GM19025 (cell line): ENCODE data around the gene GALNTL6.
"Not testable (repeated sequence)": the region's sequence is repeated elsewhere in the genome, so short reads cannot be mapped to it uniquely, and the experiment has no call there.

Experiments used
- ATAC-seq: cut with Tn5 transposase; IDR thresholded peaks from one replicate; pipeline ENCODE4 v1.9.1; 2021; ENCODE audit warnings: mild to moderate bottlenecking, low read depth, moderate library complexity; ENCODE audit not compliant: unreplicated experiment

Gene GALNTL6

DNA sequence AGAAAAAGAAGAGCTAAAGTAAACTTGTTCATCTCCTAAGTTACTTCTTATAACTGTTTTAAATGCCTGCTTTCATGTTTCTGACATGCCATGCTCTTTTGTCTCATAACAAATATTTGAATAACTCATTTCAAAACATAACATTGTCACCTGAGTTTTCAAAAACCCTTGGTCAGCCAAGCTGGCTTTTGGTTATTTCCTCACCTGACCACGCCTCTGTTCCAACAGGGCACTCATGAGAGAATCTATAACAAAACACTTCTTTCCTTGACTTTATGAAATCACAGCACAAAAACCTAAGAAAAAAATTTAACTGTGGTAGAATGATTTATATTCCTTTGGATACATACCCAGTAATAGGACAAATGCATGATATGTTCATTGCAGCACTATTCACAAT lies 1182.5 kb downstream of the GALNTL6 start:
- ATAC-seq: no peak

DNA sequence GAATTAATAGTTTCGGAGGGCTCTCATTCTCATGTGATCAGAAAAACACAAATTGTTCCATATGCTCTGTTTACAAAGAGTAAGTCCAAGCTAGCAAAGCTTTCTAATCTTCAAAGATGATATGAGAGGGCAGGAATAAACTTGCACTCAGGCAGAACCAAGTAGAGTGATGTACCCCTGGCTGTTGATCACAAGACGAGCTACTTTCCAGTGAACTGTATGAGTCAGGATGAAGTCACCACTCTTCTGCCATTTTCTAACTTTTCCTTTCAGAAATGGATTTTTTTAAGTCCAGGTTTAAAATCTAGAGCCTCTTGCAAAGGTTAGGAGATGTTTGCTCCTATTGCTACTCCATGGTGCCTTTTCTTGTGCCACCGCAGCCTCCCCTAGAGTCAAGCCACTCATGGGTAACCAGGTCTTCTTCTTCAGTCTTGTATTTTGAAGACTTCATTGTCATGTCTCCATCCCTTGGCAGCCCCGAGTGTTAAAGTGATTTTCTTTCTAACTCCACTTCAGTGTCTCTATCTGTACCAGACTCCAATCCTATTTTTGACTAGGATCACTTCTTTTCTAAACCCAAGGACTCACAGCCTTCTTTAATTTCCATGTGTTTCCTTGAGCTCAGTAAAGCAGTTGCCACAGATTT lies 1183.5 kb downstream of the GALNTL6 start:
- no peak for ATAC-seq

DNA sequence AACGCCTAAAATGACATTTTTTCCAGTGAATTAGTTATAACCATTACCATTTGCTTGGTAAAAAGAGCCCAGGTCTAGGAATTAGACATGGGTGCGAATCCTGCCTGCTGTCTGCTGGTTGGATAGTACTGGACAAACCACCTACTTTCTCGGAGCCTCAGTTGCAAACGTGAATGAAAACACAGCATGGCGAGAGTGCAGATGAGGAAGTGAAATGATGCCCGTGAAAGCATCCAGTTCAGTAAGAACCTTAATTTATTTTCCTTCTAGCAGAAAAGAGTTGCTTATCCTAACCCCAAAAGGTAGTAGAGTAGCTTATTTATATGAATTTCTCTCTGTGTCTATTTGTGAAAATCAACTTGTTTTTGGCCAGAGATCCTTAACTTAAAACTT lies 1184.0 kb downstream of the GALNTL6 start:
- ATAC-seq: no peak

DNA sequence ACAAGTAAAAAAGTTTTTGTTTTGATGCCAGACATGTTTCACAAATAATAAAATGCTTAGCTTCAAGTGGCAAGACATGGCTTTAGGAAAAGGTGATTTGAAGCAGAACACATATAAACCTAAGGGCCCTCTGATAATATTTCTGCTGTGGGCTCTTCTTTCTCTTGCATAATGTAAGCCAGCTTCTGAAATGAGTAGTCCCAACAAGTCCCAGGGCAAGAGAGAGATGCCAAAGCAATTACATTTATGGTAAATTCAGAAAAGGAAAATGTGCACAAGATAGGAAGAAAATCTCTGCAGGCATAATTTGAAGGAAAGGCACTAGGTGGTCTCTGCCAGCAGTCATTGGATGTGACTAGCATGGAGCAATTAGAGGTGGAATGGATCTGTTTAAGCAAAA lies 1184.7 kb downstream of the GALNTL6 start:
- no peak for ATAC-seq

DNA sequence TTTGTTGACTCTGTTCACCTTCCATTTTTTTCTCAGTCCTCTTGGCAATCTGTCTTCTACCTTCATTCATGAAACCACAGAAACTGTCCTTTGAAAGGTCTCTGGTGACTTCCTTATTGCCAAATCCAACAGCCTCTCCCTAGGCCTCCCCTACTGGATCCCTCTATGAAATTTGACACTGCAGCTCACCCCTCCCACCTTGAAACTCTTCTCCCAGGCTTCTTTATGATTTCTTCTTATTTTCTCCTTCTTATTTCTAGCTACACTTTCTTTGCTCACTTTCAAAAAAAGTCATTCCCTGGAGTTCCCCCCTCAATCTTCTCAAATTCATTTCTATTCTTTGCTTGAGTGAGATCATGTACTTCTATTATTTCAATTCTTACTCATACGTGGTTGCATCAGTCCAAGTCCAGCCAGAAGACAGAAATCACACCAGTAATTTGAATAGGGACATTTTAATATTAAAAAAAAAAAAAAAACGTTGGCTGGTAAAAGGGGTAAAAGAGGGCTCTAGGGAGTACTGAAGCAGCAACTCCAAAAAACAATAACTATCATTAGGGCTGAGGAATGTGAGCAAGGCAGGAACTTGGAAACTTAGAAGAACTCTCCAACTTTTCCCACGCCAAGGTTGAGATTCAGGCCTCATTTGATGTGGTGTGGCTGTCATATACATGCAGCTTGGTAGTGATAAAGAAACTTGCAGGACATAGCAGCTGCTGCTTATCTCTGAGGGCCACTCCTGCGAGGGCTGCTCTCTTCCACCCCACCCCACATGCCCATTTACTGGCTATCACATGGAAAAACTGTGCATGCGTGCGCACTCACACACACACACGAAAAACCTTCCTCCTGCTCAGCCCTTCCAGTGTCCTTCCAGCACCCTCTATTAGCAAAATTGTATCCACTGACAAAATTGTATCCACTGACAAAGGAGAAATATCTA lies 1185.6 kb downstream of the GALNTL6 start:
- ATAC-seq: no peak

DNA sequence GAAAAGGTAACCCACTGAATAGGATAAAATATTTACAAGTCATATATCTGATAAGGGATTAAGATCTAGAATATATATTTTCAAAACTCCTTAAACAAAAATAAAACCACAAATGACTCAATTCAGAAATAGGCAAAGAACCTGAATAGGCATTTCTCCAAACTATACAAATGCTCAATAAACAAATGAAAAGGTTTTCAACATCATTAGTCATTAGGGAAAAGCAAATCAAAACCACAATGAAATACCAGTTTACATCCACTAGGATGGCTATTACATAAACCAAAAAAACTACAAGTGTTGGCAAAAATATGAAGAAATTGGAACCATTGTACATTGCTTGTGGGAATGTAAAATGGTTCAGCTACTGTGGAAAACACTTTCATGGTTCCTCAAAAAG lies 1188.4 kb downstream of the GALNTL6 start:
- no peak for ATAC-seq

DNA sequence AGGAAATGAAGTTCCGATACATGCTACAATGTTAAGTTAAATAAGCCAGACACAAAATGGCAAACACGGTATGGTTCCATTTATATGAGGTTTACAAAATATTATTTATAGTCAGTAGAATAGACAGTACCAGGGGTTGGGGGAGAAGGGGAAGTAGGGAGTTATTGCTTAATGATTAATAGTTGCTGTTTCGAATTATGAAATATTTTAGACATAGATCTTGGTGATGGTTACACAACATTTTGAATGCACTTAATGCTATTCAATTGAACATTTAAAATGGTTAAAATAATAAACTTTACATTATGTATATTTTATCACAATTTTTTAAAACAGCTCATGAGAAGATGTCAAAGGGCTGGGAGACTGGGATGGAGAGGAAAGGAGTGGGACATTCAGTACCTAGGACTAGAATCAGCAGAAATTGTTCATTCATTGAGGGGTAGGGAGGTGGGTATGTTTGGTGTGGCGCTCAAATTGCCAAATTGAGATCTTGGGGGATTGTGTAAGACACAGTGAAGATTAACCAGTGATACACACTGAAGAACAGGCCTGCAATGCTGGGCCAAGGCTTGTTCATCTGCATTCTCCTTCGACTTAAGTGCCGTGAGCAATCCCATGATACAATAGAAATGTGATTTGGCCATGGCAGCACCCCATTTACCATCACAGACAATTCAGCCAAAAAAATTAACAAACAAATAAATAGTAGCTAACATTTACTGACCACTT lies 1189.8 kb downstream of the GALNTL6 start:
- no peak for ATAC-seq

DNA sequence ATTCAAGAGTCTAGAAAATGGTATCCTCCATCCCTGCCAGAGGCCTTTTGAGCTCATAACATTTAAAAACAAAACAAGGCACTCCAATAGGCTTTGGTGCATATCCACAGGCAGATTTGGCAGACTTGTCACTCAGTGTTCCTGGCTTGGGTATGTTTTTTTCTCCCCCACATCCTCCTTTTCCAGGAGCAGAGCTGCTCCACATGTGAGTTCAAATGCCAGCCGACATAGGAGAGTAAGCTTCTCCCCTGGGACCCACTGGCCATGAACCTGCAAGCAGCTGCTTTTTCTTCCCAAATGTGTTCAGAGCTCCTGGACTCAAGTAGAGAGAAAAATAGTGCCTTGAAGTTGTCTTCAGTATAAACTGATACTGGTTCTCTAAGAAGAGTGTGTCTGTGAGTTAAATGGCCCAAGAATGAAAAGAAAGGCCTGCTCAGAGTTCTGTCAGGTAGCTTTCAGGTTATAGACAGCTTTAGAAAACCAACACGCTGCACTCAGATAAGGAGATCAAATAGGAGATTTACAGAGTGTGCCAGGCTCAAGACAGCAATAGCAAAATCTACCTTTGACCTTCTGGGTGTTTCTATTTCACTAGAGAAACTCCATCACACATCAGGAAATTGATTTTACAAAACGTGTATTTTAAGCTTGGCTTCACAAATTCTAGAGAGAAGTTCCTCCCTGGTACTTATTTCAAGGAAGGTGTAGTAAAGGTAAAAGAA lies 1192.9 kb downstream of the GALNTL6 start:
- no peak for ATAC-seq

DNA sequence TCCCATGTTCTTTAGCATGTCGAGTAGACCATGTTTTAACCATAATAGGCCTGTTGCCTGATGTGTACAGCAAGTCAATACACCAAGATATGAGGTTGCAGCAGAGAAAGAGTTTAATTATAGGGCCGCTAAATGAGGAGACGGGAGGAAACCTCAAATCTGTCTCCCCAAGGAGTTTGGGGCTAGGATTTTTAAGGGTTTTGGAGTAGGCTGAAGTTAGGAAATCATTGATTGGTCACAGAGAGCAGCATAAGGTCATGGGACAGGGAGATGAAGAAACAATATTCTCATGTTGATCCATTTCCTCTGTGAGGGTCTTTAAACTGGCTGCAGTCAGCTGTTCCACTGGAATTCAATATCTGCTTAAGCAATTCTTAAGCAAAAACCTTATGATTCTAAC lies 1195.2 kb downstream of the GALNTL6 start:
- no peak for ATAC-seq

DNA sequence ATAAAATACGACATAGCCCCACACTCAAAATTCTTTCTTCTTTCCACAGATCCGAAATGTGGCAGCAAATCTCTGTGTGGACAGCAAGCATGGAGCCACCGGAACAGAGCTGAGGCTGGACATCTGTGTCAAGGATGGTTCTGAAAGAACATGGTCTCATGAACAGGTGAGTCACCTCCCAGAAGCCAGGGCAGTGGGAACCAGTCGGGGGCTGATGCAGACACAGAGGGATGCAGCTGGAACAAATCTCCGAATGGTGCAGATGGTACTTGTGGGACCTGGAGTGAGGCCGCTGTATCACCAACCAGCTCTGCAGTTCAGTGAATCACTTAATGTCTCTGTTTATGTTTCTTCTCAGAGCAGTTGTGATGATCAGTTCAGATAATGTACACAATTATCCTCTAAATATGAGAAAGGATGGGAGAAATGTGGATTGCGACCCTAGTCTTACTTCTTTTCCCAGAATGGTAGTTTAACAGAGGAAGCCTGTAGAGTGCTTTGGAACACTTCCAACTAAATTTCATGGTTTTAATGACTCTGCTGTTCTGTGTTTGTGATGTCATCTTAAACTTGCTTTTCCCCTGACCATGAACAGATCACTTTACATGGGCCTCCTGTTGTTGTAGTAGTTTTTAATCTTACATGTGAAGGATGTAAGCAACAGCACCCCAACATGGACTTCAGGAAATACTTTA lies 1196.1 kb downstream of the GALNTL6 start:
- ATAC-seq: no peak

DNA sequence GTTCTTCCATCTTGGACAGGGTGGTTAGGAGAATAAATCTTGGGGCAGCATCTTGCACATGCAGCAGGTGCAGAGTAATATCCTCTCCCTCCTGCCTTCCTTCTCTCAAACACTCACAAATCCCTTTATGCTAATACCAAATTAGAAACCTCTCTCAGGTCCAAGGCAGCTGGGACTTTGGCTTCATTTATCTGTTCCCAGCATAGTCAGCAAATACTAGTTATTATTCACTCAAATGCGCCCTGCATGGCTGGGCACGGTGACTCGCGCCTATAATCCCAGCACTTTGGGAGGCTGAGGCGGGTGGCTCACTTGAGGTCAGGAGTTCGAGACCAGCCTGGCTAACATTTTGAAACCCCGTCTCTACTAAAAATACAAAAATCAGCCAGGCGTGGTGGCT lies 1199.4 kb downstream of the GALNTL6 start:
- ATAC-seq: no peak

DNA sequence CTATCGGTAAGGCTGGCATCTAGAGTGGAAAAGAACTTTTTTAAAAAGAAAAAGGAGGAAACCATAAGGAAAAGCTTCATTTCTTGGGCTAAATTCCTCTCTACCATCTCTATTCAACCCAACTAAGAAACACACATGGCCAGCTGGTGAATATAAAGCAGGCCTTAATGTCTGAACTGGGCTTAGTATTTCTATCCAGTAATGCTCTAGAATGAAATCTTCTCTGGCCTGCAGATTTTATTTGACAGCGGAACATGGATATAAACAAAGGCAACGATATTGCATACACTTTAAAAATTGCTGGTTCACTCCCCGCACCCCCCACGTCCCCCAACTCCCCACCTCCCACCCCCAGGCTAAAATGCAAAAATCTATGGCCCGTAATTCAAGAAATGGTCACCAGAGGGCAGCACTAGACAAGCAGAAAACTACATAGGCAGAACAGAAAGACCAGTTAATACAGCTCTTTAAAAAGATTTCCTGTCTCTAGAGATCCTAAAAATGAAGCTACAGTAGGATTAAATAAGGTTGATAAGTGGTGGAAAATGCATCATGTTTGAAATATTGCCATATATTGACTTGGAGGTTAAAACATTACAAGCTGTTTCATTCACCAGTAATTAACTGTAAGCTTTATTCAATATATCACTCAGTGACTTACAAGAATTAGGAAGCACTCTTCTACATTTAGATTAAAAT lies 1200.2 kb downstream of the GALNTL6 start:
- no peak for ATAC-seq

DNA sequence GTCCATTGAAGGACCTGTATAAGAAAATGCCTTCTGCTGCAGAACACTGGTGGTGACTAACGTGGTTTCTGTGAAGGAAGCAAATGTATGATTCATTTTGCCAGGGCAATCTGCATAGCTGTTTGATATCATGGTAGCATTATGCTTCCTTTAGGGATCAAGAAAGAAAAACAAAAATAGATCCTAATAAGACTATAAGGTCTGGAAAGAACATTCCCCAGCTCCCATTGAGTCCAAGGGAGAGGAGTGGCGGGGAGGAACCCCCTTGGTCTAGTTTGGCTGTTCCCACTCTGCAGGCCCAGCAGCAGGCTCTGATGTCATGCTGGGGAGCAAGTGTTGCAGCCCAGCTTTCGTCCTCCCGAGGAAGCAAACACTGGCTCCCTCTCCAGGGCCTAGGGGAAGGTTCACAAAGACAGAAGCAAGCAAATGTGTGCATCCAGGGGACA lies 1200.9 kb downstream of the GALNTL6 start:
- ATAC-seq: no peak

DNA sequence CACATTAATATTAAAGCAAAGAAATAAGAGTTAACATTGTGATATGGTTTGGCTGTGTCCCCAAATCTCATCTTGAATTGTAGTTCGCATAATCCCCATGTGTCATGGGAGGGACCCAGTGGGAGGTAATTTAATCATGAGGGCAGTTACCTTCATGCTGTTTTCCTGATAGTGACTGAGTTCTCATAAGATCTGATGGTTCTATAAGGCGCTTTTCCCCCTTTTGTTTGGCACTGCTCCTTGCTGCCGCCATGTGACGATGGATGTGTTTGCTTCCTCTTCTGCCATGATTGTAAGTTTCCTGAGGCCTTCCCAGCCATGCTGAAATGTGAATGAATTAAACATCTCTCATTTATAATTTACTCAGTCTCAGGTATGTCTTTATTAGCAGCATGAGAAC lies 1201.6 kb downstream of the GALNTL6 start:
- ATAC-seq: no peak

DNA sequence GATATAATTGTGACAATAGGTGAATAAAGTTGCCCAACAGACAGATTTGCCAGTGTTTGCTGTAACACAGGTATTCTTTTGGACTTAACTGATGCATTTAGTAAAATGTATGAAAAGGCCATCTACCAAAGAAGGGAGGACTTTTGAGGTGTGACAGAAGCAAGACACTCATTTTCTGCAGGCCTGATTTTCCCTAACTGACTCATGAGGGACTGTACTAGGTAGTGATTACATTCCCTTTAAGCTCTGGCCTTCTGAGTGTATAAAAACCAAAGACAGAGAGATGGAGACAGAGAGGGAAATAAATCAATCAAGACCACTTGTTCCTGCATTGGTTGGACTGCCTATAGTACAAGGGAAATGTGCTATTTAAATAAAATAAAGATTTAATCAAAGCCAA lies 1204.6 kb downstream of the GALNTL6 start:
- no peak for ATAC-seq

DNA sequence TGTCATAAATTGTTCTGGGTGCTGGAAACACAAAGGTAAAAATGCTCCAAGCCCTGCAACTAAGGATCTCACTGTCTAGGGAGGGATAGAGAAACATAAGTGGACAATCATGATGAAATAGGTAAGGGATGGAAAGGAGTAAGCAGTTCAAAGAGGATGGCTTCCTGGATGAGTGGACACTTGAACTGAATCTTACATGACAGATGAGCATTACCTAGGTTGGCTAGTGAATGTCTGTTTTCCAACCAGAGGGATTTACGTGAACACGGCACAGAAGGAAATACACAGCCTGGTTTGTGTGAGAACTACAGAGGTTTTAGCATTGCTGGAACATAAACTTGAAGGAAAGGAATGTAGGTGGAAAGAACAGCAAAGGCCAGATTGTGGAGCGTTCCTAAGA lies 1205.2 kb downstream of the GALNTL6 start:
- no peak for ATAC-seq

DNA sequence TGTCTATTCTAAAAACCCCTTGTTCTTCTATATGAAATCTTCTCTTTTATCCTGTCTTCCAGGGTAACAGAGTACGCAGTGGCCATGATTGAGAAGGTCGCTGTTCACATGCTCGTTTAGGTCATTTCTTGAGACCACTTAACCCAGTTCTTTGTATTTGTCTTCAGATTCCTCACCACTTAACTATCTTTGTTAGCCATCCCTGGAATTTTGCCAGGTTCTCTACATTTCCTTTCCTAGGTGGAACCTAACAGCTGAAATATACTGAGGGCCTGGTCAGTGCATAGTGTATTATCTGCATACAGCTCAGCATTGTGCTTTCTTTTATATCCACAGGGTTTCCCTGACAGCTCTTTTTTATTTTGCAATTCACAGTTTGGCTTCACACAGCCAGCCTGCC lies 1206.5 kb downstream of the GALNTL6 start:
- ATAC-seq: no peak

DNA sequence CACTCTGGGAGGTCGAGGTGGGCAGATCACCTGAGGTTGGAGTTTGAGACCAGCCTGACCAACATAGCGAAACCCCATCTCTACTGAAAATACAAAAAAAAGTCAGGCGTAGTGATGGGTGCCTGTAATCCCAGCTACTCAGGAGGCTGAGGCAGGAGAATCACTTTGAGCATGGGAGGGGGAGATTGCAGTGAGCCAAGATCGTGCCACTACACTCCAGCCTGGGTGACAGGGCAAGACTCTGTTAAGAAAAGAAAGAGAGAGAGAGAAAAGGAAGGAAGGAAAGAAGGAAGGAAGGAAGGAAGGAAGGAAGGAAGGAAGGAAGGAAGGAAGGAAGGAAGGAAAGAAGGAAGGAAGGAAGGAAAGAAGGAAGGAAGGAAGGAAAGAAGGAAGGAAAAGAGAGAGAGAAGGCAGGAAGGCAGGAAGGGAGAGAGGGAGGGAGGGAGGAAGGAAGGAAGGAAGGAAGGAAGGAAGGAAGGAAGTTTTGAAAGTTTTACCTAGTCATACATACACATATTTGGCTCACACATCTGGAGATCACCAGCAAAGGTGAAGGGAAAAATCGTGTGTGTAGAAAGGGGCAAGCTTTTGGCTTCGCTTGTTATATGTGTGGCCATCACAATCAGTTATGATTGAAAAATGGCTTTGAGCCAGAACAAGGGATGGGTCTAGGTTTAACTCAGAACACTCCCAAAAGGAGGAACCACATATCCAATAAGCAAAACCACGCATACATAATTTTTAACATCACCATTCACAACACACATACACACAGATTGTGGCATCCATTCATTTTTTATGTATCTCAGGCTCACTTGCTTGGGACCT lies 1208.8 kb downstream of the GALNTL6 start:
- not testable (repeated sequence) for ATAC-seq

DNA sequence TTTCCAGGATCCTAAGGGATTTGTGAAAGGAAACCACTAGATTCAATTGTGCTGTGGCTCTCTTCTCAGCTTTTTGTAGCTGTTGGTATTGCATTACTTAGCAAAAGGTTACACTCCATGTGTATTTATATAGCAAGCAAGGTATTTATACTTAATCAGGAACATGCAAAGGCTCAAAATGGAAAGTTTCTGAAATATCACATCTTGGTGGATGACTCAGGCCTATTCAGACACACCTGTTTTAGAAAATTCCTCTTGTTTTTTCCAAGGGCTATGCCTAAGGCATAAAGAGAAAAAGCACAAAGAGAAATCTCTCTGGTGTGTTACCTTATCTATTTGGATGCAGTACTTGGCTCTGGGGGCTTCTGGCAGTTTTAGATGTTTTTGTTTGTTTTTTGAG lies 1211.0 kb downstream of the GALNTL6 start:
- no peak for ATAC-seq
